Measurements from ENCODE around the gene KRT28. TPM values are rescaled to one million over a fixed set of nuclear protein-coding genes. Genes with fewer than 3 reads are reported as not detected.
A peak's percentile ranks its signal among the peaks of the same experiment; 100 is the strongest.

Gene KRT28
- total RNA-seq, 1 donor from 2014 or later: not detected

DNA sequence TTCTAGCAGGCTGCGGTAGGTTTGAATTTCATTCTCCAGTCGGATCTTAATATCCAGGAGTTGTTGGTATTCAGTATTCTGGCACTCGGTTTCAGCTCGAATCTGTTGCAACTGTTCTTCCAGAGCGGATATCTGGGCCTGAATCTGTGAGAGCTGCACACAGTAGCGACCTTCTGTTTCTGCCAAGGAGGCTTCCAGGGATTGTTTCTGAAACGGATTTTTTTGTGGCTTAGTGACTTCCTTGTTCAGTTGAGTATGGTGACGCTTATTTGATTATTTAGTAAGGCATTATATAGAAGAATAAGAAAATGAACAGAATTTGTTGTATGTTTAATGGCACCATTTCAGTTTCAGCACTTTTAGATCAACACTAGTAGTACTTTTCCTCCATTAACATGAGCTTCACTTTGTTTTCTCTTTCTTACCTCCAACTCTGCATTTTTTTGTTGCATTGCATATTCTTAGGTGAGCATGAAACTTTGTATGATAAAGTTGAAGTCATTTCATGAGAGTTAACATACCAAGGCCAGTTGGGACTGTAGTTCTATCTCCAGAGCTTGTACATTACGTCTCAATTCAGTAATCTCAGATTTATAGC is 19.9 kb upstream of the KRT28 start:
- DNase-seq (ENCODE audit: low spot score): peak; percentile 18
- no peaks in the 10 kb centered on the region for H3K27me3 Mint-ChIP-seq (ENCODE audit: unreplicated experiment)
- TF ChIP-seq, protein P1, sequence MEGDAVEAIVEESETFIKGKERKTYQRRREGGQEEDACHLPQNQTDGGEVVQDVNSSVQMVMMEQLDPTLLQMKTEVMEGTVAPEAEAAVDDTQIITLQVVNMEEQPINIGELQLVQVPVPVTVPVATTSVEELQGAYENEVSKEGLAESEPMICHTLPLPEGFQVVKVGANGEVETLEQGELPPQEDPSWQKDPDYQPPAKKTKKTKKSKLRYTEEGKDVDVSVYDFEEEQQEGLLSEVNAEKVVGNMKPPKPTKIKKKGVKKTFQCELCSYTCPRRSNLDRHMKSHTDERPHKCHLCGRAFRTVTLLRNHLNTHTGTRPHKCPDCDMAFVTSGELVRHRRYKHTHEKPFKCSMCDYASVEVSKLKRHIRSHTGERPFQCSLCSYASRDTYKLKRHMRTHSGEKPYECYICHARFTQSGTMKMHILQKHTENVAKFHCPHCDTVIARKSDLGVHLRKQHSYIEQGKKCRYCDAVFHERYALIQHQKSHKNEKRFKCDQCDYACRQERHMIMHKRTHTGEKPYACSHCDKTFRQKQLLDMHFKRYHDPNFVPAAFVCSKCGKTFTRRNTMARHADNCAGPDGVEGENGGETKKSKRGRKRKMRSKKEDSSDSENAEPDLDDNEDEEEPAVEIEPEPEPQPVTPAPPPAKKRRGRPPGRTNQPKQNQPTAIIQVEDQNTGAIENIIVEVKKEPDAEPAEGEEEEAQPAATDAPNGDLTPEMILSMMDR (IDR thresholded peaks at IDR 0.05; ENCODE audit: unreplicated experiment): no peak
- H3K4me3 Mint-ChIP-seq (ENCODE audit: unreplicated experiment): peak overlapping the region; percentile 90
- H3K9me3 Mint-ChIP-seq (ENCODE audit: unreplicated experiment): no peaks in the 10 kb centered on the region
- H3K27ac Mint-ChIP-seq (ENCODE audit: unreplicated experiment): peak overlapping the region; percentile 95
- peaks cover 17% of the 10 kb centered on the region for H3K36me3 Mint-ChIP-seq (ENCODE audit: low read depth, unreplicated experiment)
- peaks cover 30% of the 10 kb centered on the region for H3K4me1 Mint-ChIP-seq (ENCODE audit: unreplicated experiment)

DNA sequence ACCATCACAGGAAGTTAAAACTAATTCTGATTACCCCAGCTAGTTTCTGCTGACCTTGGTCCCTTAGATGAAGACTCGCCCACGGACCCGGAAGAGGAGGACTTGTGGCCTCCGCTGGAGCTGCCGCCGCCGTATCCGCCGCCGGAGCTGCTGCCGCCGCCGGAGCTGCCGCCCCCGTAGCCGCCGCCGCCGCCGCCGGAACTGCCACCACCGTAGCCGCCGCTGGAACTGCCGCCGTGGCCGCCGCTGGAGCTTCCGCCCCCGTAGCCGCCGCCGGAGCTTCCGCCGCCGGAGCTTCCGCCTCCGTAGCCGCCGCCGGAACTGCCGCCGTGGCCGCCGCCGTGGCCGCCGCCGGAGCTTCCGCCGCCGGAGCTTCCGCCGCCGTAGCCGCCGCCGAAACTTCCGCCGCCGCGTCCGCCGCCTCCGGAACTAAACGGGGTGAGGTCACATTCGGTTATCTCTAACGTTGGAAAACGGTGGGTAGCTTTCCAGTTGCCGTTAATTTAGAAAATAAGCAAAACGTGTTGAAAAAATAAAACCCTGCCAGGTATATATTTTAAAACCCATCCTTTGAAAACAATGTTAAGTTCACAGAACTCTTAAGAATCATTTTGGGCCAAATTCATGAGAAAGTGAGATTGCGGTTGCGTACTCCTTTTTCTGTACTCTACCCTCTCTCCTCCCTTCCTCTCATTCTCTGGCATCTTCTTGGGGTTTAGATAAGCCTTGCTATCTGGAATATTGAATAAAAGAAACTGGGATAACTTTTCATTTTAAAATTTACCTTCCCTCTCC is 19.2 kb upstream of the KRT28 start:
- Mint-ChIP-seq H3K4me1 (ENCODE audit: unreplicated experiment) (peaks cover 30% of the 10 kb centered on the region), H3K9me3 (ENCODE audit: unreplicated experiment) (no peaks in the 10 kb centered on the region), H3K36me3 (ENCODE audit: low read depth, unreplicated experiment) (peaks cover 17% of the 10 kb centered on the region), H3K27ac (ENCODE audit: unreplicated experiment) (peak overlapping the region; percentile 98), H3K27me3 (ENCODE audit: unreplicated experiment) (no peaks in the 10 kb centered on the region), H3K4me3 (ENCODE audit: unreplicated experiment) (peak overlapping the region; percentile 98)
- DNase-seq (ENCODE audit: low spot score): peak; percentile 88
- TF ChIP-seq, protein P1 (IDR thresholded peaks at IDR 0.05; ENCODE audit: unreplicated experiment): no peak

DNA sequence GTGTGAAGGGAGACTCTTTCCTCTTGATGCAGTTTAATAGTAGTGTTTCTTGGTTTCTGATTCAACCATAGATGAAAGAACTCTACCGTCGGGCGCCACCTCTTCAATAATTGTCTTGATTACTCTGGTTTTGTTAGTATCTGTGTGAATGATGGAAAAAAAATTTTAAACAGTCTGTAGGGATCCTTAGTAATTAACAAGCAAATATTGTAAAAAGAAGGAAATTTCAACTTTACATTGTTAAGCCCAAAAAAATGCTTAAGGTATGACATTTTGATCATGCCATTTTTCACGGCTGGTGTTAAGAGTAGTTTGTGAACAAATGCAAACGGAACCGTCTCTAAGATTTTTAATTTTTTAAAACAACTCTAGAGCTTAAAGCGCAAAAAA is 18.6 kb upstream of the KRT28 start:
- Mint-ChIP-seq H3K27me3 (ENCODE audit: unreplicated experiment) (no peaks in the 10 kb centered on the region), H3K4me1 (ENCODE audit: unreplicated experiment) (peaks cover 30% of the 10 kb centered on the region), H3K9me3 (ENCODE audit: unreplicated experiment) (no peaks in the 10 kb centered on the region), H3K4me3 (ENCODE audit: unreplicated experiment) (peak overlapping the region; percentile 98), H3K27ac (ENCODE audit: unreplicated experiment) (peak overlapping the region; percentile 98), H3K36me3 (ENCODE audit: low read depth, unreplicated experiment) (peaks cover 17% of the 10 kb centered on the region)
- DNase-seq (ENCODE audit: low spot score): no peak
- TF ChIP-seq, protein P1 (IDR thresholded peaks at IDR 0.05; ENCODE audit: unreplicated experiment): no peak

DNA sequence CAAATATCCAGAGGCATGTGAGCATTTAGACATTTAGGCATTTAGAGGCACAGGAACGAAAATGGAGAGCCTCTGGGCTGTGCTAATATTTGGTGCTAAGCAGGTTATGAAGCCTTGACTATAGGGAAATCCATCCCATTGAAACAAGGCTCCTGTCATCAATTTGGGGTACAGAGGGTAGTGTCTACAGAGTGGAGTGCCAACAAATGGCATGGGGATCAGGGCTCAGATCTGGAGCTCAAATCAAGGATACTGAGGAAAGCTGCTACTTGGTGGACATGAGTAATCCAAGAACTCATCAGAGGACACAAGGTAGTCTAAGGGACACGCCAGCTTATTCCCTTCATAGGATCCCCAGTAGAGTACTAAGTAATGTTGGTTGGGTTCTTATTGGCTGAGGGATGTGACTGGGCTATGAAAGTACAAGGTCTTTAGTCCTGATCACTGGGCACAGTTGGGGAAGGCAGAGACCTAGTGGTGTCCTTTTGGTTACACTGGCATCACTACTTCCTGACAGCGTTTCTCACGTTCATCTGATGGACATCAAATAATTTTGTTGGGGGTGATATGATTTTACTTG is 17.4 kb upstream of the KRT28 start:
- peak overlapping the region; percentile 85 for H3K27ac Mint-ChIP-seq (ENCODE audit: unreplicated experiment)
- H3K9me3 Mint-ChIP-seq (ENCODE audit: unreplicated experiment): no peaks in the 10 kb centered on the region
- H3K27me3 Mint-ChIP-seq (ENCODE audit: unreplicated experiment): no peaks in the 10 kb centered on the region
- no peak for DNase-seq (ENCODE audit: low spot score)
- peaks cover 14% of the 10 kb centered on the region for H3K36me3 Mint-ChIP-seq (ENCODE audit: low read depth, unreplicated experiment)
- TF ChIP-seq, protein P1 (IDR thresholded peaks at IDR 0.05; ENCODE audit: unreplicated experiment): no peak
- peak overlapping the region; percentile 84 for H3K4me3 Mint-ChIP-seq (ENCODE audit: unreplicated experiment)
- H3K4me1 Mint-ChIP-seq (ENCODE audit: unreplicated experiment): peaks cover 30% of the 10 kb centered on the region

DNA sequence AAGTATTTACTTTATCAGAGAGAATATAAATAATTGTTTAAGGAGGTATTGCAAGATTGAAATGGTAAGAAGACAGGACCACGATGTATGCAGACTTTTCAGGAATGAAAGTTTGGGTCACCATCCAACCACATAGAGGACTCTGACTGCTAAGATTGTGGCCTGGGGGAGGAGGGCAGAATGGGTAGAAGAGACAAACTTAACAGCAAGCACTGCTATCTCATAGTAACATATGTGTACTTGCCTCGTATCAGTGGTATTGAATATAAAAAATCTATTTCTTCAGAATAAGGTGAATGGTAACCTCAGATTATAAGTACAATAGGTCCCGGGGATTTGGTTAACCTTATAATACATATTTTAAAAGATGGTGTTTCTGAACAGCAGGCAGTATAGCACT is 16.8 kb upstream of the KRT28 start:
- Mint-ChIP-seq H3K4me3 (ENCODE audit: unreplicated experiment) (peak overlapping the region; percentile 84), H3K9me3 (ENCODE audit: unreplicated experiment) (no peaks in the 10 kb centered on the region), H3K4me1 (ENCODE audit: unreplicated experiment) (peaks cover 30% of the 10 kb centered on the region), H3K27ac (ENCODE audit: unreplicated experiment) (no peak overlapping the region), H3K27me3 (ENCODE audit: unreplicated experiment) (no peaks in the 10 kb centered on the region), H3K36me3 (ENCODE audit: low read depth, unreplicated experiment) (peaks cover 12% of the 10 kb centered on the region)
- TF ChIP-seq, protein P1 (IDR thresholded peaks at IDR 0.05; ENCODE audit: unreplicated experiment): no peak
- DNase-seq (ENCODE audit: low spot score): no peak
